Measurements from ENCODE around the gene SLC25A1. TPM values are rescaled to one million over a fixed set of nuclear protein-coding genes. Genes with fewer than 3 reads are reported as not detected.

Gene SLC25A1
- total and polyA plus RNA-seq, 2 experiments from 2014 or later, result 141 to 242 TPM

GRCh38 chr22:19132153-19132552 is 46.4 kb downstream of the SLC25A1 start:
- no peak overlapping the region for H3K4me3 ChIP-seq
- no peak overlapping the region for H3K4me2 ChIP-seq
- no peaks in the 10 kb centered on the region for H3K27me3 ChIP-seq (ENCODE audit: insufficient read depth)
- H3K4me1 ChIP-seq (ENCODE audit: insufficient read depth), result no peaks in the 10 kb centered on the region
- H3K79me2 ChIP-seq (replicated peaks; ENCODE audit: insufficient read depth), result no peaks in the 10 kb centered on the region
- no peak overlapping the region for H2AFZ ChIP-seq
- H3F3A ChIP-seq (replicated peaks; ENCODE audit: low read depth), result no peaks in the 10 kb centered on the region
- Mint-ChIP-seq H3K4me3 (no peak overlapping the region), H3K4me1 (peaks cover 7% of the 10 kb centered on the region; the same call in 1 of the 3 replicates), H3K9me3 (no peaks in the 10 kb centered on the region), H3K27me3 (ENCODE audit: insufficient read depth, low read depth, poor library complexity) (peaks cover 12% of the 10 kb centered on the region), H3K27ac (no peak overlapping the region), H3K36me3 (ENCODE audit: low read depth) (peaks cover 35% of the 10 kb centered on the region)
- no peak for TF ChIP-seq CREB1 (CRISPR knock-in tag; IDR thresholded peaks at IDR 0.05; ENCODE audit: low read depth)
- no peak for TF ChIP-seq STAT1 (IDR thresholded peaks at IDR 0.05; ENCODE audit: unreplicated experiment)
- no peak for TF ChIP-seq ZNF114 (CRISPR knock-in tag; IDR thresholded peaks at IDR 0.05)
- no peak for TF ChIP-seq CTCF (conservative IDR thresholded peaks at IDR 0.05; ENCODE audit: low read depth in 2 of 2)
- TF ChIP-seq ZNF462 (CRISPR knock-in tag; IDR thresholded peaks at IDR 0.05), result no peak
- no peak for TF ChIP-seq EZH2phosphoT487 (IDR thresholded peaks at IDR 0.05; ENCODE audit: unreplicated experiment)
- TF ChIP-seq JUNB (IDR thresholded peaks at IDR 0.05; ENCODE audit: unreplicated experiment), result no peak
- no peak for TF ChIP-seq NANOG (IDR thresholded peaks at IDR 0.05; ENCODE audit: borderline replicate concordance)
- H3K27ac ChIP-seq (ENCODE audit: low read depth), result no peak overlapping the region
- DNase-seq (ENCODE audit: low spot score) (no peak), ATAC-seq (no peak)
- no peaks in the 10 kb centered on the region for H3K9me2 ChIP-seq (ENCODE audit: insufficient read depth)
- no peaks in the 10 kb centered on the region for H3K36me3 ChIP-seq (ENCODE audit: insufficient read depth)
- H4K20me1 ChIP-seq (replicated peaks; ENCODE audit: insufficient read depth), result no peaks in the 10 kb centered on the region

Measured in GM23338 (cell line).